ENCODE data around the gene POTEE. TPM values are rescaled to one million over a fixed set of nuclear protein-coding genes. Genes with fewer than 3 reads are reported as not detected.
"Not testable (repeated sequence)": the region's sequence is repeated elsewhere in the genome, so short reads cannot be mapped to it uniquely, and the experiment has no call there.

Gene POTEE
- total RNA-seq (2013; cell fraction: nucleolus; rRNA removed), result not detected in 2 replicates
- 0.06 TPM in 1 of 2 replicates, not detected in the other for total RNA-seq (2014; rRNA removed)
- total RNA-seq (2014; rRNA removed; fragmentation: Illumina TruSeq; extraction: Trizol), result 0.14 and 0.18 TPM in 2 replicates
- total RNA-seq (2021), result 0.29 and 0.33 TPM in 2 replicates
- polyA plus RNA-seq (2011; ENCODE audit: low read depth), result not detected
- 0.07 TPM in 1 of 2 replicates, not detected in the other for polyA plus RNA-seq (2011; rRNA removed)
- not detected in 2 replicates for polyA plus RNA-seq (2011; cell fraction: cytosol; rRNA removed)
- 0.13 and 0.15 TPM in 2 replicates for polyA plus RNA-seq (2011; cell fraction: nucleus; rRNA removed)
- polyA plus RNA-seq (2012), result 0.06 TPM in 1 of 2 replicates, not detected in the other
- 0.12 TPM in 1 of 2 replicates, not detected in the other for polyA plus RNA-seq (2014; fragmentation: Illumina TruSeq; extraction: Trizol)
- polyA plus RNA-seq (2014; fragmentation: Nextera tagmentation; extraction: Ambion mirVana), result under 1 TPM; 0.02 to 0.04 TPM
- polyA plus RNA-seq (2014; rRNA removed), result not detected in 2 replicates
- polyA plus RNA-seq (2016; fragmentation: Nextera tagmentation; extraction: Ambion mirVana), result 1 to 10 TPM in 1 of 2 experiments, under 1 TPM in 1; 0.86 to 1.2 TPM
- 0.15 TPM in 1 of 2 replicates, not detected in the other for polyA minus RNA-seq (2011; rRNA and poly(A)+ RNA removed)
- polyA minus RNA-seq (2011; cell fraction: cytosol; rRNA and poly(A)+ RNA removed), result 0.21 TPM in 1 of 2 replicates, not detected in the other
- 0.36 and 0.77 TPM in 2 replicates for polyA minus RNA-seq (2011; cell fraction: nucleus; rRNA and poly(A)+ RNA removed)
- Bru-seq, nascent RNA, result percentile 12 among the genes with signal in this experiment
- BruChase-seq, experiment 1, labeled RNA remaining after a 6-hour chase, result percentile 23 among the genes with signal in this experiment
- BruChase-seq, experiment 2, labeled RNA remaining after a 2-hour chase, result percentile 27 among the genes with signal in this experiment
- long read RNA-seq, experiment 1, result 0 reads
- long read RNA-seq, experiment 2, partial matches to known transcripts, result 0 of 1 reads
- long read RNA-seq, experiment 2, other reads (novel, unspliced or antisense), result 1 of 1 reads

- H3K79me2 ChIP-seq (ENCODE audit: control insufficient read depth, insufficient read depth, low read length); ATAC-seq; POLR2A ChIA-PET; DNase-seq (ENCODE audit: low read depth, low spot score); in situ Hi-C loops (cut with MboI); H3K4me3 ChIP-seq; H3K27ac ChIP-seq (ENCODE audit: control insufficient read depth, insufficient read depth); H3K36me3 ChIP-seq (ENCODE audit: control insufficient read depth in 2 of 2, insufficient read depth in 2 of 2, low read length in 1 of 2); H3K4me1 ChIP-seq (ENCODE audit: control insufficient read depth, insufficient read depth, low read length); H3K9ac ChIP-seq (ENCODE audit: control insufficient read depth, insufficient read depth, low read length); H3K9me3 ChIP-seq (replicated peaks; ENCODE audit: control insufficient read depth, insufficient read depth, low read length); H3K27me3 ChIP-seq (replicated peaks in 1 of 2; ENCODE audit: control insufficient read depth in 2 of 2, insufficient read depth in 2 of 2, low read length in 1 of 2); H3K4me2 ChIP-seq (ENCODE audit: control insufficient read depth, insufficient read depth); BruUV-seq (replicated peaks); H2AFZ ChIP-seq (ENCODE audit: control insufficient read depth, low read depth, low read length); RAD21 ChIA-PET (ENCODE audit: unreplicated experiment); SMC1A ChIA-PET (ENCODE audit: uncharacterized antibody, unreplicated experiment); intact Hi-C loops (cut with micrococcal nuclease; ENCODE audit: unreplicated experiment); H4K20me1 ChIP-seq (ENCODE audit: control insufficient read depth, insufficient read depth); CTCF ChIA-PET; FAIRE-seq: not testable (repeated sequence)
- 67% methylated on average over 18 of the region's 33 CpGs for WGBS (ENCODE audit: insufficient coverage, insufficient replicate concordance, low lambda C conversion rate, missing lambda C conversion rate)
These were observed at the start of gene POTEE for GRCh38 chr2:131209030-131209772. Gene POTEE, plus strand, starts transcription at chr2:131209536. Its CDS starts 8,867 bp downstream, at chr2:131218403.

DNA sequence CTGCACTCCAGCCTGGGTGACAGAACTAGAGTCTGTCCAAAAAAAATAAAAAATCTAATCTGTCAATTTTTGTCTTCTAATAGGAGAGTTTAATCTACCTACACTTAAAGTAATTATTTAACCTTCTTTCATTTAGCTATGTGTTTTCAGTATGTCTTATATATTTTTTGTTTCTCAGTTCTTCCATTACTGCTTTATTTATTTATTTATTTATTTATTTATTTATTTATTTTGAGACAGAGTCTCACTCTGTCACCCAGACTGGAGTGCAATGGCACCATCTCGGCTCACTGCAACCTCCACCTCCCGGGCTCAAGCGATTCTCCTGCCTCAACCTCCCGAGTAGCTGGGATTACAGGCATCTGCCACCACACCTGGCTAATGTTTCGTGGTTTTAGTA lies 43.8 kb upstream of the POTEE start:
- BruUV-seq (replicated peaks); H3K4me1 ChIP-seq (ENCODE audit: control insufficient read depth, insufficient read depth, low read length); DNase-seq (ENCODE audit: low read depth, low spot score); RAD21 ChIA-PET (ENCODE audit: unreplicated experiment); H3K79me2 ChIP-seq (ENCODE audit: control insufficient read depth, insufficient read depth, low read length); H2AFZ ChIP-seq (ENCODE audit: control insufficient read depth, low read depth, low read length); H3K27ac ChIP-seq (ENCODE audit: control insufficient read depth, insufficient read depth); FAIRE-seq; intact Hi-C loops (cut with micrococcal nuclease; ENCODE audit: unreplicated experiment); H3K9ac ChIP-seq (ENCODE audit: control insufficient read depth, insufficient read depth, low read length); ATAC-seq; POLR2A ChIA-PET; H3K36me3 ChIP-seq (ENCODE audit: control insufficient read depth in 2 of 2, insufficient read depth in 2 of 2, low read length in 1 of 2); H3K9me3 ChIP-seq (replicated peaks; ENCODE audit: control insufficient read depth, insufficient read depth, low read length); H3K4me2 ChIP-seq (ENCODE audit: control insufficient read depth, insufficient read depth); H4K20me1 ChIP-seq (ENCODE audit: control insufficient read depth, insufficient read depth); H3K4me3 ChIP-seq; SMC1A ChIA-PET (ENCODE audit: uncharacterized antibody, unreplicated experiment); H3K27me3 ChIP-seq (replicated peaks in 1 of 2; ENCODE audit: control insufficient read depth in 2 of 2, insufficient read depth in 2 of 2, low read length in 1 of 2): not testable (repeated sequence)
- WGBS (ENCODE audit: insufficient coverage, insufficient replicate concordance, low lambda C conversion rate, missing lambda C conversion rate), result 73% methylated on average over 5 of the region's 5 CpGs
- in situ Hi-C loops (cut with MboI), result loop anchor here (25.0 kb wide), 1 partner anchor 972 kb away; no protein-coding TSS in a partner anchor
- CTCF ChIA-PET, result interaction anchor here (0.7 kb wide), 1 partner anchor 10 kb away, joined by 3 read pairs; no protein-coding TSS in a partner anchor

Data from GM12878 (cell line).